K562 (cell line): ENCODE data around the gene UPK2. TPM values are rescaled to one million over a fixed set of nuclear protein-coding genes. Genes with fewer than 3 reads are reported as not detected.

Experiments used
- ARHGAP35 ChIP-seq: fragments of 450-650 bp; IDR thresholded peaks from 2 replicates; pipeline ENCODE4 v1.6.1; 2018; ENCODE audit not compliant: partially characterized antibody
- ARID1B ChIP-seq: fragments of 450-650 bp; IDR thresholded peaks from 2 replicates; pipeline ENCODE4 v1.6.1; 2016; ENCODE audit warnings: antibody characterized with exemption, mild to moderate bottlenecking, inconsistent platforms
- CBX2 ChIP-seq: fragments of 200-600 bp; sonication (generic); IDR thresholded peaks from one replicate; pipeline ENCODE4 v1.6.1; 2012; ENCODE audit warnings: mild to moderate bottlenecking, low read length, inconsistent platforms; ENCODE audit not compliant: insufficient read depth, poor library complexity, severe bottlenecking
- CREM ChIP-seq: IDR thresholded peaks from 2 replicates; pipeline ENCODE4 v1.6.1; 2014; ENCODE audit warnings: antibody characterized with exemption, low read depth
- EGR1 ChIP-seq: fragments of 450-650 bp; conservative IDR thresholded peaks from 2 replicates; pipeline ENCODE4 v1.6.1; 2017; ENCODE audit warnings: mild to moderate bottlenecking
- ETV1 ChIP-seq: fragments of 450-650 bp; conservative IDR thresholded peaks from 2 replicates; pipeline ENCODE4 v1.6.1; 2016; ENCODE audit warnings: missing genetic modification characterization, control low read depth, low read depth, missing compliant biosample characterization
- FIP1L1 ChIP-seq: fragments of 200-400 bp; formaldehyde crosslinking; IDR thresholded peaks from 2 replicates; pipeline ENCODE4 v1.6.1; 2018; ENCODE audit warnings: mild to moderate bottlenecking, low read depth, low read length; ENCODE audit not compliant: poor library complexity, severe bottlenecking
- GATAD2B ChIP-seq: fragments of 450-650 bp; IDR thresholded peaks from 2 replicates; pipeline ENCODE4 v1.6.1; 2017; ENCODE audit warnings: mild to moderate bottlenecking, borderline replicate concordance
- HNRNPK ChIP-seq: fragments of 200-400 bp; formaldehyde crosslinking; IDR thresholded peaks from one replicate; pipeline ENCODE4 v1.6.1; 2018; ENCODE audit warnings: mild to moderate bottlenecking, low read depth, low read length; ENCODE audit not compliant: poor library complexity, severe bottlenecking
- KAT8 ChIP-seq: fragments of 450-650 bp; IDR thresholded peaks from 2 replicates; pipeline ENCODE4 v1.6.1; 2016; ENCODE audit warnings: low read depth, mild to moderate bottlenecking
- KLF6 ChIP-seq: fragments of 250-450 bp; sonication (Bioruptor Pico); IDR thresholded peaks from 2 replicates; pipeline ENCODE4 v1.4.0; 2020; ENCODE audit warnings: mild to moderate bottlenecking, moderate library complexity, borderline replicate concordance
- RFX1 ChIP-seq: fragments of 450-650 bp; IDR thresholded peaks from 2 replicates; pipeline ENCODE4 v1.6.1; 2016; ENCODE audit warnings: mild to moderate bottlenecking, moderate library complexity
- RHOXF2B ChIP-seq: fragments of 250-450 bp; sonication (Bioruptor Pico); conservative IDR thresholded peaks from 2 replicates; pipeline ENCODE4 v1.5.1; 2021
- STAT5B ChIP-seq: fragments of 250-450 bp; sonication (Bioruptor Pico); IDR thresholded peaks from 2 replicates; pipeline ENCODE4 v1.8.0; 2021; ENCODE audit warnings: mild to moderate bottlenecking, inconsistent platforms
- THRB ChIP-seq: fragments of 450-650 bp; formaldehyde crosslinking; conservative IDR thresholded peaks from 2 replicates; pipeline ENCODE4 v1.4.0; 2022; ENCODE audit warnings: mild to moderate bottlenecking, missing genetic modification characterization
- ZBTB1 ChIP-seq: sonication (generic); formaldehyde crosslinking; IDR thresholded peaks from 2 replicates; pipeline ENCODE4 v1.8.1; 2023; ENCODE audit warnings: missing genetic modification reagents, low read depth, mild to moderate bottlenecking, borderline replicate concordance
- ZBTB11 ChIP-seq, 3 experiments: fragments of 200-800 bp in 1 of 3; fragments of 250-450 bp in 1 of 3; fragments of 450-650 bp in 1 of 3; sonication (Bioruptor Pico) in 1 of 3; sonication (Bioruptor generic) in 1 of 3; formaldehyde crosslinking in 1 of 3; IDR thresholded peaks; 2 replicates each; pipeline versions ENCODE4 v1.6.1 to v1.8.0; 2016 to 2022; ENCODE audit warnings: mild to moderate bottlenecking in 2 of 3, missing genetic modification characterization in 2 of 3, missing compliant biosample characterization in 1 of 3, moderate library complexity in 1 of 3
- ZKSCAN1 ChIP-seq: fragments of 150-350 bp; IDR thresholded peaks from 2 replicates; pipeline ENCODE4 v1.6.1; 2016; ENCODE audit warnings: low read depth, low read length
- ZNF253 ChIP-seq: fragments of 250-450 bp; sonication (Bioruptor Pico); conservative IDR thresholded peaks from 2 replicates; pipeline ENCODE4 v1.6.1; 2021; ENCODE audit warnings: mild to moderate bottlenecking
- ZNF398 ChIP-seq: fragments of 250-450 bp; sonication (Bioruptor Pico); IDR thresholded peaks from 2 replicates; pipeline ENCODE4 v1.8.0; 2021; ENCODE audit warnings: moderate library complexity, mild to moderate bottlenecking, inconsistent platforms
- ZNF511 ChIP-seq: sonication (generic); formaldehyde crosslinking; IDR thresholded peaks from 2 replicates; pipeline ENCODE4 v1.8.0; 2022; ENCODE audit warnings: mild to moderate bottlenecking, missing genetic modification reagents
- ZSCAN32 ChIP-seq: fragments of 450-650 bp; formaldehyde crosslinking; IDR thresholded peaks from 2 replicates; pipeline ENCODE4 v1.4.0; 2020; ENCODE audit warnings: mild to moderate bottlenecking, moderate library complexity
- polyA plus RNA-seq, 8 experiments: library from polyadenylated mRNA; depleted of rRNA in 4 of 8; stranded (reverse) in 5 of 8; unstranded in 3 of 8; fragments of >200 nt; fragmentation: Nextera tagmentation in 2 of 8; fragmentation: Illumina TruSeq in 1 of 8; extraction: Ambion mirVana in 2 of 8; extraction: Trizol in 1 of 8; gene quantifications; 2 replicates each; pipeline versions ENCODE4 v1.2.1 to v1.2.3, GENCODE V29; 2011 to 2014; ENCODE audit warnings: inconsistent platforms in 1 of 8, missing spikeins in 1 of 8
- total RNA-seq, 7 experiments: library from RNA; depleted of rRNA in 6 of 7; stranded (reverse); fragments of >200 nt in 6 of 7; fragmentation: Illumina TruSeq in 2 of 7; extraction: Trizol in 2 of 7; gene quantifications; 2 replicates each; pipeline versions ENCODE4 v1.2.1 to v1.2.3, GENCODE V29; 2011 to 2021; ENCODE audit warnings: low replicate concordance in 1 of 7

UPK2 gene
- total and polyA plus RNA-seq, 9 of the 15 experiments (the other 6 are each of a cell fraction or from before 2014, with no cell fraction given): not detected

GRCh38 chr11:118912742-118913410 is 43.2 kb upstream of the UPK2 start (continued):
- TF ChIP-seq ZBTB11 (CRISPR knock-in tag; IDR thresholded peaks at IDR 0.05) (no peak), EGR1 (no peak), ZBTB1 (CRISPR knock-in tag) (no peak), CBX2 (no peak), RFX1 (no peak), ARID1B (peak; percentile 20), ETV1 (tag) (0 out of 2 replicates have a peak, but pooled peaks have one; percentile 38), ZNF398 (CRISPR knock-in tag) (no peak), KAT8 (no peak), ZKSCAN1 (no peak), HNRNPK (no peak), ARHGAP35 (no peak), ZNF511 (CRISPR knock-in tag) (no peak), GATAD2B (no peak), FIP1L1 (no peak), RHOXF2B (CRISPR knock-in tag) (no peak), KLF6 (no peak), THRB (CRISPR knock-in tag) (no peak), CREM (peak; percentile 61; the same call in 1 of the 2 replicates), STAT5B (no peak), ZNF253 (CRISPR knock-in tag) (no peak), ZSCAN32 (CRISPR knock-in tag) (no peak)
